H1 (cell line): Measurements from ENCODE around the gene HSPA4. TPM values are rescaled to one million over a fixed set of nuclear protein-coding genes. Genes with fewer than 3 reads are reported as not detected.

ENCODE experiments used
- CTCF ChIA-PET: fragments of 300-600 bp; sonication (Branson Sonifier 250); formaldehyde crosslinking; loops from one replicate; lab custom pipeline; 2021; ENCODE audit not compliant: partially characterized antibody; lab: Charles Lee
- POLR2A ChIA-PET: fragments of 300-600 bp; sonication (Branson Sonifier 250); formaldehyde crosslinking; loops from one replicate; lab custom pipeline; 2021; ENCODE audit warnings: inconsistent platforms; ENCODE audit not compliant: partially characterized antibody; lab: Charles Lee
- DNase-seq, 2 experiments: peaks; one replicate each; pipeline versions ENCODE4 v3.0.0 to v3.0.0-alpha.2; 2010 to 2022; ENCODE audit warnings: low spot score in 2 of 2, low read depth in 1 of 2, mixed read lengths in 1 of 2
- FAIRE-seq: peaks from 2 replicates; lab custom pipeline; 2011; peaks lifted over from hg19 to GRCh38; lab: Jason Lieb, UNC
- H2AFZ ChIP-seq: 2 replicates; pipeline ENCODE4 v1.8.1; 2012; ENCODE audit warnings: low read length, inconsistent platforms
- H2AK5ac ChIP-seq: 2 replicates; pipeline ENCODE4 v1.6.1; 2013; ENCODE audit warnings: low read depth, low read length
- H2BK120ac ChIP-seq: replicated peaks from 2 replicates; pipeline ENCODE3; 2013; ENCODE audit warnings: low read depth, low read length, inconsistent platforms
- H2BK12ac ChIP-seq: 2 replicates; pipeline ENCODE4 v1.6.1; 2013; ENCODE audit warnings: low read depth, low read length
- H2BK15ac ChIP-seq: 2 replicates; pipeline ENCODE4 v1.6.1; 2013; ENCODE audit warnings: low read length
- H2BK20ac ChIP-seq: 2 replicates; pipeline ENCODE4 v1.6.1; 2013; ENCODE audit warnings: low read length
- H2BK5ac ChIP-seq: 2 replicates; pipeline ENCODE4 v1.6.1; 2013; ENCODE audit warnings: low read depth, low read length
- H3K14ac ChIP-seq: 2 replicates; pipeline ENCODE4 v1.6.1; 2013; ENCODE audit warnings: inconsistent platforms; ENCODE audit not compliant: insufficient read length
- H3K18ac ChIP-seq: 2 replicates; pipeline ENCODE4 v1.6.1; 2013; ENCODE audit warnings: low read length; ENCODE audit errors: extremely low read depth
- H3K23ac ChIP-seq: 2 replicates; pipeline ENCODE4 v1.6.1; 2013; ENCODE audit warnings: inconsistent platforms; ENCODE audit not compliant: insufficient read length
- H3K23me2 ChIP-seq: 2 replicates; pipeline ENCODE4 v1.6.1; 2013; ENCODE audit warnings: low read depth, low read length
- H3K27ac ChIP-seq: 2 replicates; pipeline ENCODE4 v1.6.1; 2011; ENCODE audit warnings: low read depth, low read length, inconsistent platforms
- H3K27me3 ChIP-seq, 4 experiments: replicated peaks in 1 of 4; 1 replicate in 1 of 4; 2 replicates in 3 of 4; pipeline versions ENCODE4 v1.6.1 to v1.8.1; 2011 to 2013; ENCODE audit warnings: low read length in 3 of 4, mild to moderate bottlenecking in 3 of 4, inconsistent platforms in 2 of 4, mixed read lengths in 2 of 4, moderate library complexity in 1 of 4; ENCODE audit not compliant: control insufficient read depth in 3 of 4, insufficient read depth in 3 of 4; ENCODE audit errors: extremely low read depth in 1 of 4
- H3K36me3 ChIP-seq, 4 experiments: 2 replicates each; pipeline versions ENCODE4 v1.6.1 to v1.8.1; 2011 to 2013; ENCODE audit warnings: mild to moderate bottlenecking in 4 of 4, low read length in 3 of 4, moderate library complexity in 2 of 4, control low read depth in 1 of 4, inconsistent platforms in 1 of 4; ENCODE audit not compliant: insufficient read depth in 4 of 4, control insufficient read depth in 2 of 4
- H3K4ac ChIP-seq: replicated peaks from 2 replicates; pipeline ENCODE3; 2013; ENCODE audit warnings: low read length, low read depth, mixed read lengths, inconsistent platforms; ENCODE audit not compliant: insufficient read length
- H3K4me1 ChIP-seq, 4 experiments: replicated peaks in 1 of 4; 1 replicate in 1 of 4; 2 replicates in 3 of 4; pipeline versions ENCODE4 v1.6.1 to v1.8.1; 2011 to 2013; ENCODE audit warnings: low read length in 3 of 4, inconsistent platforms in 2 of 4, mixed read lengths in 1 of 4; ENCODE audit not compliant: insufficient read depth in 4 of 4, control insufficient read depth in 3 of 4
- H3K4me2 ChIP-seq, 2 experiments: 2 replicates each; pipeline versions ENCODE4 v1.6.1 to v1.8.1; 2011 to 2013; ENCODE audit warnings: low read depth in 2 of 2, low read length in 2 of 2, control low read depth in 1 of 2, inconsistent platforms in 1 of 2, mild to moderate bottlenecking in 1 of 2; ENCODE audit not compliant: insufficient read depth in 1 of 2
- H3K4me3 ChIP-seq, 4 experiments: fragments of 200-600, 300-600 bp in 1 of 4; sonication (generic), shearing (Covaris generic), sonication (Bioruptor Twin) in 1 of 4; 2 replicates each; pipeline versions ENCODE4 v1.5.1 to v1.8.1; 2011 to 2016; ENCODE audit warnings: low read length in 4 of 4, low read depth in 3 of 4, control low read depth in 2 of 4, inconsistent platforms in 2 of 4, mild to moderate bottlenecking in 2 of 4, mixed read lengths in 1 of 4, moderate library complexity in 1 of 4; ENCODE audit not compliant: insufficient read depth in 2 of 4; ENCODE audit errors: extremely low read depth in 1 of 4
- H3K56ac ChIP-seq: replicated peaks from 2 replicates; pipeline ENCODE3; 2013; ENCODE audit warnings: low read depth, mild to moderate bottlenecking, mixed read lengths, low read length, inconsistent platforms; ENCODE audit not compliant: insufficient read length
- H3K79me1 ChIP-seq: 2 replicates; pipeline ENCODE4 v1.6.1; 2013; ENCODE audit warnings: low read depth, low read length, control low read depth
- H3K79me2 ChIP-seq, 2 experiments: 2 replicates each; pipeline versions ENCODE4 v1.6.1 to v1.8.1; 2012 to 2013; ENCODE audit warnings: low read length in 2 of 2, mild to moderate bottlenecking in 2 of 2, inconsistent platforms in 1 of 2; ENCODE audit not compliant: insufficient read depth in 2 of 2, control insufficient read depth in 1 of 2
- H3K9ac ChIP-seq, 4 experiments: replicated peaks in 1 of 4; 1 replicate in 1 of 4; 2 replicates in 3 of 4; pipeline versions ENCODE4 v1.6.1 to v1.8.1; 2011 to 2013; ENCODE audit warnings: low read depth in 3 of 4, low read length in 3 of 4, control low read depth in 2 of 4, mild to moderate bottlenecking in 2 of 4, moderate library complexity in 2 of 4, inconsistent platforms in 1 of 4; ENCODE audit errors: extremely low read depth in 1 of 4
- H3K9me3 ChIP-seq, 2 experiments: 2 replicates each; pipeline versions ENCODE4 v1.6.1 to v1.8.1; 2012 to 2013; ENCODE audit warnings: mild to moderate bottlenecking in 2 of 2, moderate library complexity in 2 of 2, control low read depth in 1 of 2, inconsistent platforms in 1 of 2, low read depth in 1 of 2, low read length in 1 of 2, mixed read lengths in 1 of 2; ENCODE audit not compliant: insufficient read depth in 2 of 2
- H4K20me1 ChIP-seq, 2 experiments: replicated peaks in 1 of 2; 2 replicates each; pipeline versions ENCODE3 to v1.8.1; 2011 to 2013; ENCODE audit warnings: inconsistent platforms in 2 of 2, low read length in 2 of 2, mild to moderate bottlenecking in 1 of 2; ENCODE audit not compliant: insufficient read depth in 2 of 2, control insufficient read depth in 1 of 2
- H4K5ac ChIP-seq: 2 replicates; pipeline ENCODE4 v1.6.1; 2013; ENCODE audit warnings: low read length, low read depth, mixed read lengths, inconsistent platforms; ENCODE audit not compliant: insufficient read length
- H4K8ac ChIP-seq: 2 replicates; pipeline ENCODE4 v1.8.0; 2013; ENCODE audit warnings: mild to moderate bottlenecking, moderate library complexity, low read length, inconsistent platforms; ENCODE audit not compliant: insufficient read depth; ENCODE audit errors: extremely low read depth
- H4K91ac ChIP-seq: replicated peaks from 2 replicates; pipeline ENCODE3; 2013; ENCODE audit warnings: low read length, mixed read lengths, inconsistent platforms; ENCODE audit not compliant: insufficient read length
- ASH2L ChIP-seq: fragments of 200-600, 300-600 bp; sonication (generic); IDR thresholded peaks from one replicate; pipeline ENCODE4 v1.7.1; 2017; ENCODE audit warnings: low read length
- CHD1 ChIP-seq: IDR thresholded peaks from 2 replicates; pipeline ENCODE4 v1.6.1; 2012; ENCODE audit warnings: low read depth, low read length, improper control_type of control experiment
- EP300 ChIP-seq, 2 experiments: IDR thresholded peaks; 1 replicate in 1 of 2; 2 replicates in 1 of 2; pipeline ENCODE4 v1.6.1; 2011 to 2012; ENCODE audit warnings: low read depth in 2 of 2, low read length in 2 of 2, mild to moderate bottlenecking in 2 of 2, borderline replicate concordance in 1 of 2, inconsistent platforms in 1 of 2, moderate library complexity in 1 of 2
- KDM4A ChIP-seq: IDR thresholded peaks from one replicate; pipeline ENCODE4 v1.7.1; 2012; ENCODE audit warnings: low read depth, mild to moderate bottlenecking, moderate library complexity, low read length, inconsistent platforms; ENCODE audit not compliant: severe bottlenecking
- KDM5A ChIP-seq: fragments of 200-600 bp; IDR thresholded peaks from 2 replicates; pipeline ENCODE4 v1.7.1; 2012; ENCODE audit warnings: mild to moderate bottlenecking, low read length, inconsistent platforms, mixed read lengths
- MAFK ChIP-seq: IDR thresholded peaks from 2 replicates; pipeline ENCODE4 v1.6.1; 2012; ENCODE audit warnings: low read depth, mild to moderate bottlenecking, improper control_type of control experiment, low read length
- POLR2A ChIP-seq, 2 experiments: IDR thresholded peaks; 1 replicate in 1 of 2; 2 replicates in 1 of 2; pipeline ENCODE4 v1.6.1; 2011; ENCODE audit warnings: low read depth in 2 of 2, low read length in 2 of 2, mild to moderate bottlenecking in 2 of 2; ENCODE audit errors: control extremely low read depth in 1 of 2
- SIRT6 ChIP-seq: IDR thresholded peaks from one replicate; pipeline ENCODE4 v1.7.1; 2012; ENCODE audit warnings: low read length, inconsistent platforms
- SIX5 ChIP-seq: IDR thresholded peaks from 2 replicates; pipeline ENCODE4 v1.6.1; 2011; ENCODE audit warnings: mild to moderate bottlenecking, low read depth, low read length
- TAF1 ChIP-seq: IDR thresholded peaks from 2 replicates; pipeline ENCODE4 v1.6.1; 2011; ENCODE audit warnings: mild to moderate bottlenecking, low read depth, low read length
- TEAD4 ChIP-seq: IDR thresholded peaks from 2 replicates; pipeline ENCODE4 v1.6.1; 2012; ENCODE audit warnings: low read depth, low read length, inconsistent platforms, mixed read lengths
- ZNF274 ChIP-seq: IDR thresholded peaks from 2 replicates; pipeline ENCODE4 v1.7.0; 2012; ENCODE audit warnings: low read length, borderline replicate concordance; ENCODE audit errors: extremely low read depth
- WGBS, 2 experiments: shearing (Covaris generic) in 1 of 2; methylation state at CpG; one replicate each; pipeline versions ENCODE4 v1.1.6 to v1.1.7; 2013 to 2015; ENCODE audit warnings: low lambda C conversion rate in 2 of 2, mixed read lengths in 2 of 2, inconsistent platforms in 1 of 2, low coverage in 1 of 2, missing lambda C conversion rate in 1 of 2; ENCODE audit not compliant: insufficient replicate concordance in 2 of 2, insufficient coverage in 1 of 2, insufficient read length in 1 of 2; ENCODE audit errors: extremely low coverage in 1 of 2, missing lambda C conversion rate in 1 of 2; 5-methylcytosine and 5-hydroxymethylcytosine counted together
- polyA plus RNA-seq, 7 experiments: library from polyadenylated mRNA; depleted of rRNA in 3 of 7; stranded (reverse) in 5 of 7; unstranded in 2 of 7; fragments of >200 nt in 5 of 7; fragments of 200-250 nt in 2 of 7; gene quantifications; 1 replicate in 5 of 7; 2 replicates in 1 of 7; 4 replicates in 1 of 7; pipeline versions ENCODE4 v1.2.1 to v1.2.3, GENCODE V29; 2011 to 2013; ENCODE audit warnings: missing spikeins in 2 of 7, mixed read lengths in 2 of 7
- total RNA-seq: library from RNA; stranded (reverse); fragmentation: NEBNext Ultra II Directional; extraction: Animal tissue kit (Norgen Biotek cat#: 25700); gene quantifications from 2 replicates; pipeline ENCODE4 v1.2.1, GENCODE V29; 2021
- TF ChIP-seq, protein P1 (sequence below): IDR thresholded peaks from 2 replicates; pipeline ENCODE4 v1.6.1; 2012; ENCODE audit warnings: low read length, inconsistent platforms

Gene HSPA4
- total and polyA plus RNA-seq, 2 of the 8 experiments (the other 6 are each of a cell fraction or from before 2014, with no cell fraction given): 28.9 to 445 TPM

- no peak overlapping the region for H3K27ac ChIP-seq
- H2BK12ac ChIP-seq: no peak overlapping the region
- no peak overlapping the region for H2AFZ ChIP-seq
- FAIRE-seq (no peak), DNase-seq (no peak)
- no peak overlapping the region for H3K56ac ChIP-seq
- no peak overlapping the region for H2BK15ac ChIP-seq
- ChIA-PET POLR2A (no interaction called here), CTCF (no interaction called here)
- no peak overlapping the region for H3K18ac ChIP-seq
- H2BK120ac ChIP-seq: no peak overlapping the region
- no peak overlapping the region for H2BK5ac ChIP-seq
- H3K23ac ChIP-seq: no peak overlapping the region
- H3K9me3 ChIP-seq: no peaks in the 10 kb centered on the region
- 96% methylated on average over 3 of the region's 3 CpGs; no CpG with 5 or more reads in 1 of the 2 experiments for WGBS, 2 experiments
- no peak overlapping the region for H3K14ac ChIP-seq
- H3K79me2 ChIP-seq: peaks cover 0 to 38% of the 10 kb centered on the region in 2 experiments; a peak in 2 of 4 replicates
- H4K91ac ChIP-seq: no peak overlapping the region
- no peak overlapping the region for H2BK20ac ChIP-seq
- peaks cover 10 to 87% (median 58%) of the 10 kb centered on the region in 4 experiments; a peak in 7 of 8 replicates for H3K36me3 ChIP-seq
- no peak overlapping the region for H2AK5ac ChIP-seq
- H3K4me1 ChIP-seq: no peaks in the 10 kb centered on the region
- peaks cover 0 to 2% of the 10 kb centered on the region in 2 experiments for H4K20me1 ChIP-seq
- H3K4ac ChIP-seq: no peak overlapping the region
- H3K23me2 ChIP-seq: no peaks in the 10 kb centered on the region
- TF ChIP-seq ZNF274 (no peak), KDM4A (no peak), MAFK (no peak), SIX5 (no peak), TAF1 (no peak), ASH2L (no peak), POLR2A (IDR thresholded peaks at IDR 0.05; ENCODE audit: control extremely low read depth in 1 of 2, low read depth in 2 of 2, low read length in 2 of 2) (no peak), SIRT6 (no peak), KDM5A (no peak), TEAD4 (no peak), EP300 (IDR thresholded peaks at IDR 0.05; ENCODE audit: borderline replicate concordance in 1 of 2, low read depth in 2 of 2, low read length in 2 of 2) (no peak), CHD1 (no peak)
- TF ChIP-seq, protein P1, sequence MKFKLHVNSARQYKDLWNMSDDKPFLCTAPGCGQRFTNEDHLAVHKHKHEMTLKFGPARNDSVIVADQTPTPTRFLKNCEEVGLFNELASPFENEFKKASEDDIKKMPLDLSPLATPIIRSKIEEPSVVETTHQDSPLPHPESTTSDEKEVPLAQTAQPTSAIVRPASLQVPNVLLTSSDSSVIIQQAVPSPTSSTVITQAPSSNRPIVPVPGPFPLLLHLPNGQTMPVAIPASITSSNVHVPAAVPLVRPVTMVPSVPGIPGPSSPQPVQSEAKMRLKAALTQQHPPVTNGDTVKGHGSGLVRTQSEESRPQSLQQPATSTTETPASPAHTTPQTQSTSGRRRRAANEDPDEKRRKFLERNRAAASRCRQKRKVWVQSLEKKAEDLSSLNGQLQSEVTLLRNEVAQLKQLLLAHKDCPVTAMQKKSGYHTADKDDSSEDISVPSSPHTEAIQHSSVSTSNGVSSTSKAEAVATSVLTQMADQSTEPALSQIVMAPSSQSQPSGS: no peak
- H4K5ac ChIP-seq: no peak overlapping the region
- no peak overlapping the region for H3K4me2 ChIP-seq
- H3K9ac ChIP-seq: no peak overlapping the region
- no peak overlapping the region for H3K4me3 ChIP-seq
- peaks cover 0 to 2% (median 0%) of the 10 kb centered on the region in 4 experiments; a peak in 1 of 7 replicates for H3K27me3 ChIP-seq
- 0 out of 2 replicates have a peak, but pooled peaks cover 3% of the 10 kb centered on the region for H3K79me1 ChIP-seq
- no peak overlapping the region for H4K8ac ChIP-seq
These were observed 36.3 kb downstream of the HSPA4 start for GRCh38 chr5:133088064-133088463.
